Adipocyte (in vitro differentiated cells): ENCODE data around the gene CBX2.

Source experiments
- DNase-seq: peaks from one replicate; pipeline ENCODE4 v3.0.0-alpha.2; 2015; ENCODE audit warnings: low read depth
- H3K27me3 ChIP-seq: replicated peaks from 2 replicates; pipeline ENCODE4 v1.7.0; 2013; ENCODE audit warnings: mild to moderate bottlenecking, low read length, moderate library complexity; ENCODE audit not compliant: control insufficient read depth, insufficient read depth
- H3K36me3 ChIP-seq: 2 replicates; pipeline ENCODE4 v1.7.0; 2013; ENCODE audit warnings: low read length, mild to moderate bottlenecking, moderate library complexity; ENCODE audit not compliant: control insufficient read depth, insufficient read depth, severe bottlenecking
- H3K4me1 ChIP-seq: 2 replicates; pipeline ENCODE4 v1.7.0; 2013; ENCODE audit warnings: mild to moderate bottlenecking, low read length, moderate library complexity; ENCODE audit not compliant: control insufficient read depth, insufficient read depth
- H3K4me3 ChIP-seq: 2 replicates; pipeline ENCODE4 v1.7.0; 2013; ENCODE audit warnings: mild to moderate bottlenecking, low read length, moderate library complexity
- H3K9ac ChIP-seq: 2 replicates; pipeline ENCODE4 v1.7.0; 2013; ENCODE audit warnings: mild to moderate bottlenecking, low read length, moderate library complexity
- H3K9me3 ChIP-seq: 2 replicates; pipeline ENCODE4 v1.7.0; 2013; ENCODE audit warnings: mild to moderate bottlenecking, low read length, moderate library complexity; ENCODE audit not compliant: control insufficient read depth

CBX2 gene

GRCh38 chr17:79806863-79807720 is 29.1 kb downstream of the CBX2 start:
- no peaks in the 10 kb centered on the region for H3K36me3 ChIP-seq
- H3K9me3 ChIP-seq, result peaks cover 3% of the 10 kb centered on the region
- no peaks in the 10 kb centered on the region for H3K4me1 ChIP-seq
- no peak overlapping the region for H3K9ac ChIP-seq
- H3K27me3 ChIP-seq, result peaks cover 86% of the 10 kb centered on the region
- no peak overlapping the region for H3K4me3 ChIP-seq
- DNase-seq, result no peak

GRCh38 chr17:79808763-79809529 is 31.0 kb downstream of the CBX2 start:
- Histone ChIP-seq H3K4me3 (no peak overlapping the region), H3K27me3 (peaks cover 78% of the 10 kb centered on the region), H3K36me3 (no peaks in the 10 kb centered on the region), H3K4me1 (no peaks in the 10 kb centered on the region), H3K9me3 (no peaks in the 10 kb centered on the region), H3K9ac (no peak overlapping the region)
- DNase-seq, result no peak

- no peak for DNase-seq
- H3K4me3 ChIP-seq, result no peak overlapping the region
- no peaks in the 10 kb centered on the region for H3K36me3 ChIP-seq
- no peaks in the 10 kb centered on the region for H3K4me1 ChIP-seq
- H3K9ac ChIP-seq, result no peak overlapping the region
- no peaks in the 10 kb centered on the region for H3K9me3 ChIP-seq
- H3K27me3 ChIP-seq, result peaks cover 77% of the 10 kb centered on the region
Measured at GRCh38 chr17:79809530-79810129, 31.7 kb downstream of the CBX2 start.

DNA sequence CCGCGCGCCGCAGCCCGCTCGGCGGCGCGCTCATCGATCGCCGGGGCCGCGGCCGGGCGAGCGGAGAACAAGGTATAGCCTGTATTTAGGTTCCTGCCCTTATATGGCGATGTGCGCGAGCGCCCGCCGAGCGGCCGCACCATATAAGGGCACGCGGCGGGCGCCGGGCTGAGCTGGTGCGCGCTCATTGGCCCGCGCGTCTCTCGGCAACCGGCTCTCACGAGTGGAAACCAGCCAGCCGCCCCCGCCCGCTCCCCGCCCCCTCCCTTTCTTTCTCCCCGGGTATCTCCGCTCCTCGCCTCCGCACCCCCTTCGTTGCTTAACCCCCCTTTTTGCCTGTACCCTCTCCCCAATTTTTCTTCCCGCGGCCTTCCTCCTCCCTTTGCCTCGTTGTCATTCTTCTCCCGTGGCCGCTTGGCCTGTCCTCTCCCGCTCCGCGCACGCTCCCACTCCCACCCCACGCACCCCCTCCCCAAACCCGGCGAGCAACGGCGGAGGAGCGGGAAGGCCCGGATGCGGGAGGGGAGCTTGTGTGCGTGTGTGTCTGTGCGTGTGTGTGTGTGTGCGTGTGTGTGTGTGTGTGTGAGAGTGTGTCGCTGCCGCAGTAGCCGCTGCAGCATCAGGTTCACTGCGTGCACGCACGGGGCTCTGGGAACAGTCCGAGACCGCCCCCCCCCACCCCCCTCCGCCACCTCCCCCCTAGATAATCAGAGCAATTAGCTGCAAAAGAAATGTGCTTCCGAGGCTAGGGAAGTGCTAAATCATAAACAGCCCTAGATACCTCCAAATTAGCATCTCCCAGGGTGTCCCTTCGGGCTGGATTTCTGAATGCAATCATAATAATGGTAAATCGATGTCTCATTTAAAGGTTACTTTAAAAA is 32.4 kb downstream of the CBX2 start:
- H3K4me3 ChIP-seq, result no peak overlapping the region
- peak; percentile 79 for DNase-seq
- no peak overlapping the region for H3K9ac ChIP-seq
- H3K4me1 ChIP-seq, result no peaks in the 10 kb centered on the region
- no peaks in the 10 kb centered on the region for H3K9me3 ChIP-seq
- no peaks in the 10 kb centered on the region for H3K36me3 ChIP-seq
- peaks cover 69% of the 10 kb centered on the region for H3K27me3 ChIP-seq

- Histone ChIP-seq H3K9ac (no peak overlapping the region), H3K9me3 (no peaks in the 10 kb centered on the region), H3K36me3 (no peaks in the 10 kb centered on the region), H3K27me3 (peaks cover 60% of the 10 kb centered on the region), H3K4me1 (no peaks in the 10 kb centered on the region), H3K4me3 (no peak overlapping the region)
- DNase-seq, result no peak
Measured at GRCh38 chr17:79811011-79811867, 33.3 kb downstream of the CBX2 start.

DNA sequence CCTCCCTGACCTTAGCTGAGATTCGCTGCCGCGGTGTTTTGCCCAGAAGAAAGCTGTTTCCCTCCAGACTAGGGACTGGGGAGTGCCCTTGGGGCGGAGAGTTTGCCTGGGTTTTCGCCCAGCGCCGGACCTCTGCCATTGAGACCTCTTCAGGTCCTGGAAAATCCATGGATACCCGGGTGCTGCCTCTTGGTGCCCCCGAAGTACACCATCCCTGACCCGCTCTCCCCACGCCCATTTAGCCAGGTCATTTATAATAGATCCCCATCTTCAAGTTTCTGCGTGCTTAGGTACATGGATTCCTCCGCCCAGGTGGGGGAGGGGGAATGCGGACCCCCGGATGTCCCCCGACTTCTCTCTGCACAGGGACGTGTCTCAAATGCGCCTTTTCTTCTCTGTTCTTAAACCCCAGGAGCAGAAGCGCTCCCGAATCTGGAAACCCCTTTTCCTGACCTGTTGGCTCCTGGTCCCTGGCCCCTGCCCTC is 34.0 kb downstream of the CBX2 start:
- H3K4me3 ChIP-seq, result no peak overlapping the region
- peaks cover 59% of the 10 kb centered on the region for H3K27me3 ChIP-seq
- H3K4me1 ChIP-seq, result no peaks in the 10 kb centered on the region
- H3K36me3 ChIP-seq, result no peaks in the 10 kb centered on the region
- H3K9ac ChIP-seq, result no peak overlapping the region
- no peaks in the 10 kb centered on the region for H3K9me3 ChIP-seq
- DNase-seq, result no peak

DNA sequence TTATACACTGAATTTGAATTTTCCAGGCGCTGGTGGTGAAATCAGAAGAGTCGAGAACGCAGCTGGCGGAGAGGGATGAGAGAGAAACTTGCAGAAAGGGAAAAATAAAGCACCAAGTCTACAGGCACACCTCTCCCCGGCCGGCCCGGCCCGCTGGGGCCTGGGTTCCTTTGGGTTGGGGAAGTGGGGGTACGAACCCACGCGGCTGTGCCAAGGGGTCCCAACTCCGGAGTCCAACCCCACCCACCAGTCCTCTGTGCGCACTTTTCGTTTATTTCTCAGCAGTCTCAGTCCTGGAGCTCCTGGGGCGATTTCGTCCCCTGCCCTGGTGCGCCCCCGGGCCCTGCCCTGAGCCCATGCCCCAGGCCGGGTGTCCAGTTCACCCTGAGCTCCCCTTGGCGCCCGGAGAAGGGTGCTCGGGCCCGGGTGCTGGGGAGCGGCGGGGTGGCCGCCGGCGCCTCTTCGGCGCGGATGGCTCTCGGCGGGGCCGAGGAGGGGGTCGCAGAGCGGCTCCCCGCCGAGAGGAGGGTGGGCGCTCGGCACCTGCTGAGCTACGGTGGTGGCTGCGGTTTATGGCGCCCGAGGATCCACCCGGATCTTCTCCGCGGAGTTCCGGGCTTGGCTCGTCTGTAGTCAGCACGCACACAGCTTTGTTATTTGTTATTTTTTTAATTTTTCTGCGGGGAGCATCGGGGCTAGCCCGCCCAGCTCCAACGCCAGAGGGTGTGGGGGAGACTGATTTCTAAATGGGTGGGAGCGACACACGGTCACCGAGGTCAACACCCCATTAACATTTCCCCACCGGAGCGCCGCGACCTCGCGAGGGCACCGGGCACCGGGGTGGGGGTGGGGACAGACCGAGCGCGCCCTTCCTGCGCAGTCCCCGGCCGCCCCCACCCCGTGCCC is 34.7 kb downstream of the CBX2 start:
- Histone ChIP-seq H3K4me3 (no peak overlapping the region), H3K9ac (no peak overlapping the region), H3K27me3 (peaks cover 57% of the 10 kb centered on the region), H3K9me3 (no peaks in the 10 kb centered on the region), H3K4me1 (no peaks in the 10 kb centered on the region), H3K36me3 (no peaks in the 10 kb centered on the region)
- no peak for DNase-seq

GRCh38 chr17:79813297-79814126 is 35.6 kb downstream of the CBX2 start:
- Histone ChIP-seq H3K27me3 (peaks cover 56% of the 10 kb centered on the region), H3K36me3 (no peaks in the 10 kb centered on the region), H3K4me3 (no peak overlapping the region), H3K4me1 (no peaks in the 10 kb centered on the region), H3K9ac (no peak overlapping the region), H3K9me3 (no peaks in the 10 kb centered on the region)
- DNase-seq, result no peak
